ENCODE measurements around the gene CELA3B. TPM values are rescaled to one million over a fixed set of nuclear protein-coding genes. Genes with fewer than 3 reads are reported as not detected.
"Not testable (repeated sequence)": the region's sequence is repeated elsewhere in the genome, so short reads cannot be mapped to it uniquely, and the experiment has no call there.

CELA3B gene
- total RNA-seq, 2 experiments from 2014 or later, result not detected

DNA sequence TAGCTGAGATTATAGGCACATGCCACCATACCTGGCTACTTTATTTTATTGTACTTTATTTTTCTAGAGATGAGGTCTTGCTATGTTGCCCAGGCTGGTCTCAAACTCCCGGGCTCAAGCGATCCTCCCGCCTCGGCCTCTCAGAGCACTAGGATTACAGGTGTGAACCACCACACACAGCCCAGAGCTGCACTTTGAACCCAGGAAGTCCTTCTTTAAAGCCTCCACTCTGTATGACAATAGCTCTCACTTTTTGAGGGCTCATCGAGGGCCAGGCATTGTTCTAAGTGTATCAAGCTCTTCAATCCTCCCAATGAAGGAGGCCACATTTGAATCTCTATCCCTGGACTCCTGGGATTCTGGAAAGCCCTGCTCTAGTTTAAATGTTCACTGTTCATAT is 25.6 kb downstream of the CELA3B start:
- CTCF ChIA-PET; DNase-seq; H3K9me3 Mint-ChIP-seq (ENCODE audit: low read depth); H3K36me3 Mint-ChIP-seq (ENCODE audit: low read depth); H3K27ac Mint-ChIP-seq; H3K4me3 Mint-ChIP-seq; POLR2A ChIA-PET; ATAC-seq; H3K4me1 Mint-ChIP-seq; H3K27me3 Mint-ChIP-seq; intact Hi-C loops (cut with DNase I, micrococcal nuclease): not testable (repeated sequence)

GRCh38 chr1:22002875-22003274 is 26.1 kb downstream of the CELA3B start:
- POLR2A ChIA-PET; H3K4me1 Mint-ChIP-seq; CTCF ChIA-PET; DNase-seq; ATAC-seq; H3K36me3 Mint-ChIP-seq (ENCODE audit: low read depth); intact Hi-C loops (cut with DNase I, micrococcal nuclease); H3K4me3 Mint-ChIP-seq; H3K27me3 Mint-ChIP-seq; H3K9me3 Mint-ChIP-seq (ENCODE audit: low read depth); H3K27ac Mint-ChIP-seq: not testable (repeated sequence)

DNA sequence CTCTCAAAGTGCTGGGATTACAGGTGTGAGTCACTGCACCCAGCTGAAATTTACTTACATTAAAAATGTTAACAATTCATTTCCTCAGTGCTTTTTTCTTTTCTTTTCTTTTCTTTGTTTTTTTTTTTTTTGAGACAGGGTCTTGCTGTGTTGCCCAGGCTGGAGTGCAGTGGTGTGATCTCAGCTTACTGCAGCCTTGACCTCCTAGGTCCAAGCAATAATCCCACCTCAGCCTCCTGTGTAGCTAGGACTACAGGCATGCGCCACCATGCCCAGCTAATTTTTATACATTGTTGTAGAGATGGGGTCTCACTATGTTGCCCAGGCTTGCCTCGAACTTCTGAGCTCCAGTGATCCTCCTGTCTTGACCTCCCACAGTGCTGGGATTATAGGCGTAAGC is 27.1 kb downstream of the CELA3B start:
- H3K27ac Mint-ChIP-seq; intact Hi-C loops (cut with DNase I, micrococcal nuclease): not testable (repeated sequence)

GRCh38 chr1:22005261-22006149 is 28.7 kb downstream of the CELA3B start:
- H3K4me1 Mint-ChIP-seq; H3K36me3 Mint-ChIP-seq (ENCODE audit: low read depth); H3K9me3 Mint-ChIP-seq (ENCODE audit: low read depth); POLR2A ChIA-PET; intact Hi-C loops (cut with DNase I, micrococcal nuclease); H3K27ac Mint-ChIP-seq; H3K27me3 Mint-ChIP-seq; H3K4me3 Mint-ChIP-seq: not testable (repeated sequence)
- CTCF ChIA-PET, result interaction anchor here (0.5 kb wide), 1 partner anchor 147 kb away, joined by 4 read pairs; no protein-coding TSS in a partner anchor
- ATAC-seq (peak; percentile 74), DNase-seq (peak; percentile 64)

More for the DNA sequence above, 27.1 kb downstream of the CELA3B start:
- H3K27me3 Mint-ChIP-seq; H3K4me1 Mint-ChIP-seq; H3K4me3 Mint-ChIP-seq; H3K36me3 Mint-ChIP-seq (ENCODE audit: low read depth); DNase-seq; ATAC-seq; POLR2A ChIA-PET; H3K9me3 Mint-ChIP-seq (ENCODE audit: low read depth): not testable (repeated sequence)
- CTCF ChIA-PET, result interaction anchor here (0.8 kb wide), 1 partner anchor 21 kb away, joined by 4 read pairs; no protein-coding TSS in a partner anchor

DNA sequence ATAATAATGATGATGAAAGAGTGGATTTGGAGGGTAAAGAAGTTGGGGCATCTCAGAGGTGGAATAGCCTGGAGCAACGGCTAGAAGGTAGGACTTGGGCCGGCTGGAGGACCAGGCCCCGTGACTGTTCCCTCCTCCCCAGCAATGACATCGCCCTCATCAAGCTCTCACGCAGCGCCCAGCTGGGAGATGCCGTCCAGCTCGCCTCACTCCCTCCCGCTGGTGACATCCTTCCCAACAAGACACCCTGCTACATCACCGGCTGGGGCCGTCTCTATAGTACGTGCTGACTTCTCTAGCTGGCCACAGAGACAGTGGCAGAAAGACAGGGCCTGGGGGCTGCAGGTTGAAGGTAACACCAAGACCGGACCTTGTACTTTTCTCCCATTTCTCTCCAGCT is 29.9 kb downstream of the CELA3B start:
- CTCF ChIA-PET, H3K4me1 Mint-ChIP-seq: not testable (repeated sequence)

DNA sequence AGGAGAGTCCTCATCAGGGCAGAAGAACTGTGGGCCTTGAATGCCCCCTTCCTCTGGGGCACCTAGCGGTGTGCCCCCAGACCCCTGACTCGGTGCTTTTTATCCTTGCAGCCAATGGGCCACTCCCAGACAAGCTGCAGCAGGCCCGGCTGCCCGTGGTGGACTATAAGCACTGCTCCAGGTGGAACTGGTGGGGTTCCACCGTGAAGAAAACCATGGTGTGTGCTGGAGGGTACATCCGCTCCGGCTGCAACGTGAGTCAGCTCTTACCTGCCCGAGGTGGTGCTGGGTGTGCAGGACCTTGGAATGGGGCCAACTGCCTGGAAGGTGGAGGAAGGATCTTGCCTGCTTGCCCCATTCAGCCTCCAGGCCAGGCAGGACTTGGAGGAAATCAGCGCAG is 30.4 kb downstream of the CELA3B start:
- H3K36me3 Mint-ChIP-seq (ENCODE audit: low read depth); H3K27ac Mint-ChIP-seq; intact Hi-C loops (cut with DNase I, micrococcal nuclease); POLR2A ChIA-PET; DNase-seq; ATAC-seq; H3K4me1 Mint-ChIP-seq; H3K9me3 Mint-ChIP-seq (ENCODE audit: low read depth); H3K4me3 Mint-ChIP-seq; H3K27me3 Mint-ChIP-seq: not testable (repeated sequence)
- CTCF ChIA-PET, result interaction anchor here (0.6 kb wide), 1 partner anchor 11 kb away, joined by 3 read pairs; no protein-coding TSS in a partner anchor

More for the DNA sequence above, 29.9 kb downstream of the CELA3B start:
- H3K36me3 Mint-ChIP-seq (ENCODE audit: low read depth); H3K27me3 Mint-ChIP-seq; intact Hi-C loops (cut with DNase I, micrococcal nuclease); H3K4me3 Mint-ChIP-seq; H3K27ac Mint-ChIP-seq; DNase-seq; POLR2A ChIA-PET; H3K9me3 Mint-ChIP-seq (ENCODE audit: low read depth); ATAC-seq: not testable (repeated sequence)

DNA sequence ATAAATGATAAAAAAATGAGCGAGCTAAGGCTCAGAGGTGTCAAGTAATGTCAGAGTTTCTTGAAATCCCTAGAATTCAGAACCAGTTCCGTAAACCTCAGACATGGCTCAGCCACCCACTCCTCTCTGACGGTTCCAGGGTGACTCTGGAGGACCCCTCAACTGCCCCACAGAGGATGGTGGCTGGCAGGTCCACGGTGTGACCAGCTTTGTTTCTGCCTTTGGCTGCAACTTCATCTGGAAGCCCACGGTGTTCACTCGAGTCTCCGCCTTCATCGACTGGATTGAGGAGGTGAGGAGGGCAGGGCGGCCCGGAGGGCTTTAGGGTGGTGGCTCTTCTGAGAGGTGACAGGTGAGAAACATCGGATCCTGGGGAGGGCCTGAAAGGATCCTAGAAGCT is 32.7 kb downstream of the CELA3B start:
- H3K27ac Mint-ChIP-seq; H3K27me3 Mint-ChIP-seq; H3K9me3 Mint-ChIP-seq (ENCODE audit: low read depth); POLR2A ChIA-PET; ATAC-seq; H3K4me3 Mint-ChIP-seq; DNase-seq; CTCF ChIA-PET; H3K4me1 Mint-ChIP-seq; intact Hi-C loops (cut with DNase I, micrococcal nuclease); H3K36me3 Mint-ChIP-seq (ENCODE audit: low read depth): not testable (repeated sequence)

DNA sequence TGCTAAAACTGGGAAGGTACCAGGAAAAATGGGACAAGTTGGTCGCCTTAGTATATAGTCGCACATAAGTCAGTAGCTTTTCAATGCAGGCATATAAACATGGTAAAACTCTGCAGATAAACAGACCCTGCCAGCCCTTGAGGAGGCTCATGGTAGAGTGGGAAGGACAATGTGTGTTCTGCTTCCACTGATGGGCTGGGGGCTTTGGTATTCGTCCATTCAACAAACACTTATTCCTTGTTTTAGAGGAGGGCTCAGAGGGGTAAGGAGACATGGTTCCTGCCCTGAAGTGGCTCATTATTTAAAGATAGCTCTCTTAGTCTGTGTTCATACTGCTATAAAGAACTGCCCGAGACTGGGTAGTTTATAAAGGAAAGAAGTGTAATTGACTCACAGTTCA is 35.9 kb downstream of the CELA3B start:
- POLR2A ChIA-PET; DNase-seq; H3K36me3 Mint-ChIP-seq (ENCODE audit: low read depth); H3K9me3 Mint-ChIP-seq (ENCODE audit: low read depth); H3K4me1 Mint-ChIP-seq; ATAC-seq; H3K27ac Mint-ChIP-seq; H3K4me3 Mint-ChIP-seq; intact Hi-C loops (cut with DNase I, micrococcal nuclease); H3K27me3 Mint-ChIP-seq: not testable (repeated sequence)
- CTCF ChIA-PET, result interaction anchor here (0.6 kb wide), 1 partner anchor 74 kb away, joined by 3 read pairs; no protein-coding TSS in a partner anchor

- H3K9me3 Mint-ChIP-seq (ENCODE audit: low read depth); ATAC-seq; intact Hi-C loops (cut with DNase I, micrococcal nuclease); DNase-seq; H3K4me3 Mint-ChIP-seq; H3K36me3 Mint-ChIP-seq (ENCODE audit: low read depth); H3K27me3 Mint-ChIP-seq; H3K27ac Mint-ChIP-seq; CTCF ChIA-PET: not testable (repeated sequence)
- POLR2A ChIA-PET, result interaction anchor here (0.6 kb wide), 1 partner anchor 32 kb away, joined by 3 read pairs; no protein-coding TSS in a partner anchor
- peaks cover 14% of the 10 kb centered on the region for H3K4me1 Mint-ChIP-seq
Observed at GRCh38 chr1:22014575-22015206, 37.9 kb downstream of the CELA3B start.

DNA sequence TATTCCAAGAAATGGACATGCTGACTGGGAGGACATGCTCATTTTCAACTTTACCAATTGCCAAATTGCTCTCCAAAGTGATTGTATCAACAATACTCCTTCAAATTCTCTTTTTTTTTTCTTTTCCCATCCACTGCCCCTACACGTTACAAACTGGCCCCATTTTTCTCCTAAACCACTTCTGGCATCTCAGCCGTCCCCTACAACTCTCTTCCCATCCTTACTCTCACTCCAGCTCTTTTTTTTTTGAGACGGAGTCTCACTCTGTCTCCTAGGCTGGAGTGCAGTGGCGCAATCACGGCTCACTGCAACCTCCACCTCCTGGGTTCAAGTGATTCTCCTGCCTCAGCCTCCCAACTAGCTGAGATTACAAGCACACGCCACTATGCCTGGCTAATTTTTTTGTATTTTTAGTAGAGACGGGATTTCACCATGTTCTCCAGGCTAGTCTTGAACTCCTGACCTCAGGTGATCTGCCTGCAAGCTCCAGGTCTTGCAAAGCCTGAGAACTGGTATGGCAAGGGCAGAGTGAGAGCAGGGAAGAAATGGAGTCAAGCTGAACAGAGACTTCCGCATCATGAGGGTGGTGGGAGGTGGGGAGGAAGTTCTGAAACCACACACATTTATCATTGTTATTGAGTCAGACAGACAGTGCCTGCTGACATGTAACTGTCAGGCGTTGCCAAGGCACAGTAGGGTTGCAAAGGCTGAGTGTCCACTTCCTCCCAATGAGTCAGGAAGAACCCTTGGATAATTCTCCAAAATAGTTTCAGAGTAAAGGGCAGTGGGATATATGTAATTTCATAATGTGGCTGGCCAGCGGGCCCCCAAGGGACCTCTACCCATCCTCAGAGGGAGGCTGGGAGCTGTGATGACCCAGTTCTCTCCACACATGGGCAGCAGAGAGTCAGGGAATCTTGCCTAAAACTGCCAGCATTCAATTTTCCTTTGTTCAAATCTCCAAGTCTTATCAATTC is 42.0 kb downstream of the CELA3B start:
- H3K27ac Mint-ChIP-seq, result peak overlapping the region; percentile 92
- DNase-seq (peak; percentile 84), ATAC-seq (peak; percentile 98)
- ChIA-PET CTCF (interaction anchor here (0.6 to 1.0 kb wide), 11 partner anchors 11 to 1509 kb away, joined by 3 to 8 read pairs (median 3); no protein-coding TSS in a partner anchor), POLR2A (interaction anchor here (0.6 to 1.4 kb wide), 3 partner anchors 34 to 634 kb away, joined by 3 to 4 read pairs (median 4); partner anchors contain the start of gene CDC42)
- H3K27me3 Mint-ChIP-seq, result no peaks in the 10 kb centered on the region
- H3K9me3 Mint-ChIP-seq (ENCODE audit: low read depth), result no peaks in the 10 kb centered on the region
- H3K36me3 Mint-ChIP-seq (ENCODE audit: low read depth), result no peaks in the 10 kb centered on the region
- H3K4me1 Mint-ChIP-seq, result peaks cover 29% of the 10 kb centered on the region
- intact Hi-C loops (cut with DNase I, micrococcal nuclease), result no loop called here
- H3K4me3 Mint-ChIP-seq, result peak overlapping the region; percentile 42

DNA sequence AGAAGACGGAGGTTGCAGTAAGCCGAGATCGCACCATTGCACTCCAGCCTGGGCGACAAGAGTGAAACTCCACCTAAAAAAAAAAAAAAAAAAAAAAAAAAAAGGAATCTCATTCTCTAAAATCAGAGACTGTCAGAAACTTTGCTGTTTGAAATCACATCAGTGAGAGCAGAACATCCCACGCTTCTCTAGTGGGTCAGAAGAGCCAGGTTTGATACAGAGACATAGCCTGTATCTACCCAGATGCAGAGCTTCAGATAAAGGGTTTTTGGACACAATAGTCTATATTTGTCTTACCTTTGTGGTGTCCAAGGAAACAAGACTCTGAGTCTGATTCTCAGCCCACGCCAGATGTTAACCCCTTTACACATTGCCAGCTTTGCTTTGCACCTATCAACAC is 44.2 kb downstream of the CELA3B start:
- H3K4me3 Mint-ChIP-seq, result no peak overlapping the region
- POLR2A ChIA-PET, result no interaction called here
- intact Hi-C loops (cut with DNase I, micrococcal nuclease), result loop anchor here (5.0 kb wide), 2 partner anchors 39 to 1834 kb away; partner anchors contain the start of genes PLA2G2C (in 1 of the 2) and UBXN10 (in 1 of the 2)

More for the DNA sequence above, 44.2 kb downstream of the CELA3B start:
- peaks cover 2% of the 10 kb centered on the region for H3K36me3 Mint-ChIP-seq (ENCODE audit: low read depth)
- peaks cover 40% of the 10 kb centered on the region for H3K4me1 Mint-ChIP-seq
- H3K27me3 Mint-ChIP-seq, result no peaks in the 10 kb centered on the region
- CTCF ChIA-PET, result interaction anchor here (0.5 to 1.2 kb wide), 7 partner anchors 11 to 1121 kb away, joined by 3 to 4 read pairs (median 3); no protein-coding TSS in a partner anchor
- no peaks in the 10 kb centered on the region for H3K9me3 Mint-ChIP-seq (ENCODE audit: low read depth)
- ATAC-seq (no peak), DNase-seq (no peak)
- no peak overlapping the region for H3K27ac Mint-ChIP-seq

Measured in activated CD4-positive, alpha-beta T cell treated with anti-CD3 and anti-CD28 coated beads for 36 hours (primary cell).